ENCODE measurements around the gene DNAJC8.

DNAJC8 gene

GRCh38 chr1:28257736-28258135, 24.9 kb upstream of the DNAJC8 start:
- no peak overlapping the region for H3K4me3 ChIP-seq (ENCODE audit: low read depth, low read length)
- TF ChIP-seq, protein P1, sequence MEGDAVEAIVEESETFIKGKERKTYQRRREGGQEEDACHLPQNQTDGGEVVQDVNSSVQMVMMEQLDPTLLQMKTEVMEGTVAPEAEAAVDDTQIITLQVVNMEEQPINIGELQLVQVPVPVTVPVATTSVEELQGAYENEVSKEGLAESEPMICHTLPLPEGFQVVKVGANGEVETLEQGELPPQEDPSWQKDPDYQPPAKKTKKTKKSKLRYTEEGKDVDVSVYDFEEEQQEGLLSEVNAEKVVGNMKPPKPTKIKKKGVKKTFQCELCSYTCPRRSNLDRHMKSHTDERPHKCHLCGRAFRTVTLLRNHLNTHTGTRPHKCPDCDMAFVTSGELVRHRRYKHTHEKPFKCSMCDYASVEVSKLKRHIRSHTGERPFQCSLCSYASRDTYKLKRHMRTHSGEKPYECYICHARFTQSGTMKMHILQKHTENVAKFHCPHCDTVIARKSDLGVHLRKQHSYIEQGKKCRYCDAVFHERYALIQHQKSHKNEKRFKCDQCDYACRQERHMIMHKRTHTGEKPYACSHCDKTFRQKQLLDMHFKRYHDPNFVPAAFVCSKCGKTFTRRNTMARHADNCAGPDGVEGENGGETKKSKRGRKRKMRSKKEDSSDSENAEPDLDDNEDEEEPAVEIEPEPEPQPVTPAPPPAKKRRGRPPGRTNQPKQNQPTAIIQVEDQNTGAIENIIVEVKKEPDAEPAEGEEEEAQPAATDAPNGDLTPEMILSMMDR (IDR thresholded peaks at IDR 0.05; ENCODE audit: low read depth, low read length, missing control alignments): no peak
- in situ Hi-C loops (cut with HindIII; ENCODE audit: low sequenced_read_pairs): loop anchor here (25.0 kb wide), 1 partner anchor 355 kb away; no protein-coding TSS in a partner anchor
- DNase-seq (ENCODE audit: low read depth): no peak

DNA sequence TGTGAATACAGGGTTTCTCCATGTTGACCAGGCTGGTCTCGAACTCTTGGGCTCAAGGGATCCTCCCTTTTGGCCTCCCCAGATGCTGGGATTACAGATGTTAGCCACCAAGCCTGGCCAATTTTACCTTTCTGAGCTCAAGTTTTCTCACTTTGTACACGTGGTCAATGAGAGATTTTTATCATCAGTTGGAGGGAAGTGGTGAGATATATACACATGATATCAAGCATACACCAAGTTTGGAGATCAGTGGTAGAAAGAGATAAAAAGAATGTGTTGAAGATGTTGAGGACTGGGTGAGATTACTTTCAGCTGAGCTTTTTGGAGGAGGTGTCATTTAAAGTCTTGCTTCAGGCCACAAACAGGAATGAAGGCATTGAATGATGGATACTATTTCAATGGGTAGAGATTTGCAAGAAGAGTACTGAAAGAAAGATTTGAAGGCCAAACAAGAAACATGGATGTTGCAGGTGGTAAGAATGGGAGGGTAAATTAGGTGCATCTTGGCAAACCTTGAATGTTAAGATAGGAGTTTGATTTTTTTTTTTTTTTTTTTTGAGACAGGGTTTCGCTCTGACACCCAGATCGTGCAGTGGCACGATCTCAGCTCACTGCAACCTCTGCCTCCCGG, 23.5 kb upstream of the DNAJC8 start:
- in situ Hi-C loops (cut with HindIII; ENCODE audit: low sequenced_read_pairs): loop anchor here (25.0 kb wide), 1 partner anchor 356 kb away; no protein-coding TSS in a partner anchor
- TF ChIP-seq, protein P1 (IDR thresholded peaks at IDR 0.05; ENCODE audit: low read depth, low read length, missing control alignments): no peak
- H3K4me3 ChIP-seq (ENCODE audit: low read depth, low read length): no peak overlapping the region
- no peak for DNase-seq (ENCODE audit: low read depth)

DNA sequence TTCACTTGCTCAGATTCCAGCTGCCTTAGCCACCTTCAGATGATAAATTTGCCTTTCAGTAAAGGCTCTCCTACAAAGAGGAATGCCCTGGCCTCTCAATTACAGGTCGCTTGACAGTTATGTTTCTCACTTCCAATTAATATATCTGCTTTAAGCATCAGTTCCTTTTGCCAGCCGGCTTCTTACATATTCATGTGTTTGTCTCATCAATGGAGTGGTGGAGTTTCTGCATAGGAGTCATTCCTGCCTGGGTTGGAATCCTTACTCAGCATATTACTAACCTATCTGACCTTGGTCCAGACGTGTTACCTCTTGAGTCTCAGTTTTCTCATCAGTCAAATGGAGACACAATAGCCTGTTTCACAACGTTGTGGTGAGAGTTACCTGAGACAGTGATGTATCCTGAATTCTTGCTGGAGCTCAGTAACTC, 17.1 kb upstream of the DNAJC8 start:
- TF ChIP-seq, protein P1 (IDR thresholded peaks at IDR 0.05; ENCODE audit: low read depth, low read length, missing control alignments): no peak
- H3K4me3 ChIP-seq (ENCODE audit: low read depth, low read length): no peak overlapping the region
- no peak for DNase-seq (ENCODE audit: low read depth)
- in situ Hi-C loops (cut with HindIII; ENCODE audit: low sequenced_read_pairs): loop anchor here (25.0 kb wide), 1 partner anchor 362 kb away; no protein-coding TSS in a partner anchor

DNA sequence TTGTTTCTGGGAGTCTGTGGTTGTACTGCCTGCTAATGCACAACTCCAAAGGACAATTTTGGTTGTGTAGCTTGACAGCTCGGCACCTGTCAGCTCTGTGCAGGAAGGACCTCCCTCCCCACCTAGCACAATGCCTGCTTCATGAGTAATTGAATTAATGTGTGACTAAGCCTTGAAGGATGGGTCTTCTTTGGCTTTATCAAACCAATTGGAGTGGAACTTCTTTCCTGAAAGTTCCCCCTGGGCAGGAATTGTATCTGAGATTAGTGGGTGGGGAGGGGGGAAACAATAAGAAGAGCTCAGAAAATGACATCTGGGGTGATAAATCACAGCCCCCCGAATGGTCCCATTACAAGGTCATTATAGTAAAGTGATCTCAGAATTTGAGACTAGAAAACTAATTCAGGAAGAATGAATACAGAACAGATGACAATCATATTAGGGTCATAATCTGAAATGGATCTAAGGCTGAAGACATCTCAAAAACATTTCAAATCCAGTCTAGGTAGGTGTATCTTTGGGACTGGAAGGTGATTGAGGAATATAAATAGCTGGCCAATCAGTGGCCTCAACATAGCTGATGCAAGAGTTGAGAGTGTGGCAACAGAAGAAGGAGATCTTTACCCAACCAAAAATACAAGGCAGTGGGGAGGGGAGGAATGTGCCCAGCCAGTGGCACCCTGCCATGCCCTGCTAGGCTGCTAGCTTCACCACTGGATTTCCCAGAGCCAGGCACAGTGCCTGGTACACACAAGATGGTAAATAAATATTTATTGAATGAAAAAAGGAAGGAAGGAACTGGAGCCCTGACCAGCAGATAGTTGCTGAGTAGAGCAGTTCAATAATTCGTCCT, 16.4 kb upstream of the DNAJC8 start:
- in situ Hi-C loops (cut with HindIII; ENCODE audit: low sequenced_read_pairs): no loop called here
- TF ChIP-seq, protein P1 (IDR thresholded peaks at IDR 0.05; ENCODE audit: low read depth, low read length, missing control alignments): no peak
- no peak for DNase-seq (ENCODE audit: low read depth)

GRCh38 chr1:28248273-28249012, 15.6 kb upstream of the DNAJC8 start:
- DNase-seq (ENCODE audit: low read depth): peak; percentile 57
- H3K4me3 ChIP-seq (ENCODE audit: low read depth, low read length): peak overlapping the region; percentile 9
- in situ Hi-C loops (cut with HindIII; ENCODE audit: low sequenced_read_pairs): no loop called here
- TF ChIP-seq, protein P1 (IDR thresholded peaks at IDR 0.05; ENCODE audit: low read depth, low read length, missing control alignments): peak; percentile 96

More for the DNA sequence above, 16.4 kb upstream of the DNAJC8 start:
- peak overlapping the region; percentile 9 for H3K4me3 ChIP-seq (ENCODE audit: low read depth, low read length)

GRCh38 chr1:28247612-28248272, 14.9 kb upstream of the DNAJC8 start:
- peak overlapping the region; percentile 7 for H3K4me3 ChIP-seq (ENCODE audit: low read depth, low read length)
- DNase-seq (ENCODE audit: low read depth): no peak
- TF ChIP-seq, protein P1 (IDR thresholded peaks at IDR 0.05; ENCODE audit: low read depth, low read length, missing control alignments): no peak
- in situ Hi-C loops (cut with HindIII; ENCODE audit: low sequenced_read_pairs): no loop called here

All from astrocyte of the cerebellum (primary cell).